Measurements from ENCODE around the gene NEUROD1. TPM values are rescaled to one million over a fixed set of nuclear protein-coding genes. Genes with fewer than 3 reads are reported as not detected.

The NEUROD1 gene
- total and polyA plus RNA-seq, 5 donors = not detected

DNA sequence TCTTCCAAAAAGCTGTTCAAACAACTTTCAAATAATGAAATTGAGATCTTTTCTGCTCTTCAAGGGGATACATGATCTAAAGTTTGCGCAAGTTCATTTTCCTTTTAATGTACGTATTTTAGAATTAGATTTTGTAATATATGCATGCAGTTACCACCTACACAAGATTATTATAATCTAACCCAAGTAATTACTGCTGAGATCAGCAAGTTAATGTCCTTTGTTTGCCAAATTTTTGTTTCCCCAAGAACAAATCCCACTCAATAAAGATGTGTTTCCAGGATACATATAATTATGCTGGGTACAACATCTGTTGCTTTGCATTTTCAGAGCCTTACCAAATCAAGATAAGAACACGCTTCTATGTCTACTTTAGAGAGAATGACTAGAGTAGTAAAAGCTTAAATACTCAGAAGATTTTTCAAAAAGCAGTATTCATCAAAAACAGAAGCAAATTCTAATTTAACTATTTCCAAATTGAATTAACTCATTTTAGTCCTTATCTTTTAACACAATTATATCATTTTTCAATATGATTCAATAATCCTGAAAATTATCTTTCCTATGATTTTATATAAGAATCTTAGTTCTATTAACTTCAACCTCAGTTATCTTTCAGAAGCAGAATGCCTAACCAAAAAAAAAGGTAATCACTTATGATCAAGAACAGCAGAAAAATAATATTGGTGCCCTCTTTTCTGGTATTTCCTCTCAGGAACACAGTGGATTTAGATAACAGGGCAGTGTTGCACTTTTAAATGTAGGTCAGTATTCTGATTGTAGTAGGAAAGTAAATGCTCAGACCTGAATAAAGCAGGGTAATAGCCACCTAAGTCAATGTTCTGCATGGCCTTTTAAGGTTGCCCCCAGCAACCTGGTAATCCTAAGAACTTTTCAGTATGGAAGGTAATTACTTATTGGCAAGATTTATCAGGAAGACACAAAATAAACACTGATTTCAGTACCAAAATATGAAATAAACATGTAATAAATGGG, 51.4 kb downstream of the NEUROD1 start:
- ATAC-seq = no peak
- intact Hi-C loops (cut with DNase I) = no loop called here

DNA sequence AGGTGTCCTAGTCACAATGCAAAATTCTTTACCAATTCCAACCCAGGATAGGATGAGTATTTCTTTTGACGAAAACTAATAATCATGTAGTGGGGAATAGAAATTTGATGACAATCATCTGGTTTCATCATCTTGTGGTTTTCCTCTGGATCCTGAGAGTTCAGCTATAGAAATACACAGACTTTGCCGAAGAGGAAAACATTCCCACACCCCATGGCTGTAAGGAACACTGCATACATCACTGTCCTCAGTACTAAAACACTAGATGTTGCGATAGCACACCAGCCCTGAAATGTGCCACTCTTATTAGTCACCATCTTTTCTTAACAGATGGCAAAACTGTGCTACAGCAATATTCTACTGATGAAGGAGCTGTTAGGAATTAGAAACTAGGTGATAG, 52.8 kb downstream of the NEUROD1 start:
- H3K27ac ChIP-seq (ENCODE audit: low read length) = no peak overlapping the region
- no peak overlapping the region for H3K4me3 ChIP-seq (ENCODE audit: low read length)
- WGBS = 81% methylated on average over 3 of the region's 3 CpGs
- DNase-seq = no peak
- no peaks in the 10 kb centered on the region for H3K27me3 ChIP-seq (ENCODE audit: control insufficient read depth, insufficient read depth)
- H3K4me1 ChIP-seq (ENCODE audit: control insufficient read depth, insufficient read depth, low read length) = no peaks in the 10 kb centered on the region
- no peaks in the 10 kb centered on the region for H3K9me3 ChIP-seq (ENCODE audit: control insufficient read depth, low read length)
- intact Hi-C loops (cut with DNase I) = no loop called here
- no peak for ATAC-seq

More for the DNA sequence above, 51.4 kb downstream of the NEUROD1 start:
- 67% methylated on average over 3 of the region's 3 CpGs for WGBS
- H3K9me3 ChIP-seq (ENCODE audit: control insufficient read depth, low read length) = no peaks in the 10 kb centered on the region
- DNase-seq = no peak
- H3K27ac ChIP-seq (ENCODE audit: low read length) = no peak overlapping the region
- H3K27me3 ChIP-seq (ENCODE audit: control insufficient read depth, insufficient read depth) = no peaks in the 10 kb centered on the region
- no peaks in the 10 kb centered on the region for H3K4me1 ChIP-seq (ENCODE audit: control insufficient read depth, insufficient read depth, low read length)
- H3K4me3 ChIP-seq (ENCODE audit: low read length) = no peak overlapping the region

DNA sequence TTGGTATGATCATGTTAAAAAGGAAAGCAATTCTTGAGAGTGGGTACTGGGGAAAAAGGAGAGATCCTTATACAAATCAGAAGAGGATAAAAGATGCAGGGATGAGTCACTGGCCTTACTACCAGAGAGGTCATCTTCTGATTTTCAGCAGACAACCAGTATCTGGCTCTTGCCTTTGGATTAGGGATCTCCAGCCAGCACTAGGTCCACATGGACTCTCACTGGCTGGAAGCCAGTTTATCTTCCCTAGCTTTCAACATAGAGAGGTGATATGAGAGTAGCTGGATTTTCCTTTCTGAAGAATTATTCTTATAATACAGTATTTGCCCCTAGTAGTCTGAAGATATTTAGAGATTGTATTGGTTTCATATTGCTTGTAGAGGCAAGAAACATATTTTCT, 53.6 kb downstream of the NEUROD1 start:
- ATAC-seq (no peak), DNase-seq (no peak)
- intact Hi-C loops (cut with DNase I) = no loop called here
- H3K4me3 ChIP-seq (ENCODE audit: low read length) = no peak overlapping the region
- H3K9me3 ChIP-seq (ENCODE audit: control insufficient read depth, low read length) = no peaks in the 10 kb centered on the region
- no peaks in the 10 kb centered on the region for H3K4me1 ChIP-seq (ENCODE audit: control insufficient read depth, insufficient read depth, low read length)
- H3K27ac ChIP-seq (ENCODE audit: low read length) = no peak overlapping the region
- no peaks in the 10 kb centered on the region for H3K27me3 ChIP-seq (ENCODE audit: control insufficient read depth, insufficient read depth)

Other genes with a start within 250 kb of the NEUROD1 start
- 1 to 10 TPM; 1.1 to 2.3 (median 1.8) TPM for gene ITGA4, start 223.1 kb downstream of the NEUROD1 start, total RNA-seq
- gene ITGA4, start 223.1 kb downstream of the NEUROD1 start, polyA plus RNA-seq = 0.27 TPM
- gene CERKL, start 23.4 kb downstream of the NEUROD1 start, total RNA-seq = not detected
- not detected for gene CERKL, start 23.4 kb downstream of the NEUROD1 start, polyA plus RNA-seq
- gene ITPRID2, start 211.2 kb upstream of the NEUROD1 start, total RNA-seq = 10 to 100 TPM; 80.5 to 95.9 (median 82.2) TPM
- 27.8 TPM for gene ITPRID2, start 211.2 kb upstream of the NEUROD1 start, polyA plus RNA-seq

All from right cardiac atrium (tissue), 5 donors.